IMR-90 (cell line): ENCODE results near the gene CST7.

Experiments used
- CTCF ChIP-seq: conservative IDR thresholded peaks from 2 replicates; pipeline ENCODE4 v1.5.1; 2012; ENCODE audit warnings: mild to moderate bottlenecking, low read depth, low read length, improper control_type of control experiment
- FOS ChIP-seq: fragments of 150-350 bp; IDR thresholded peaks from 2 replicates; pipeline ENCODE4 v1.6.1; 2016; ENCODE audit warnings: low read depth, low read length
- MAFK ChIP-seq: IDR thresholded peaks from 2 replicates; pipeline ENCODE4 v1.6.1; 2012; ENCODE audit warnings: low read depth, low read length, improper control_type of control experiment
- MXI1 ChIP-seq: IDR thresholded peaks from 2 replicates; pipeline ENCODE4 v1.6.1; 2012; ENCODE audit warnings: low read depth, mild to moderate bottlenecking, low read length, moderate library complexity, borderline replicate concordance
- POLR2A ChIP-seq: IDR thresholded peaks from 2 replicates; pipeline ENCODE4 v1.6.1; 2012; ENCODE audit warnings: mild to moderate bottlenecking, low read depth, low read length
- RAD21 ChIP-seq: IDR thresholded peaks from 2 replicates; pipeline ENCODE4 v1.6.1; 2012; ENCODE audit warnings: low read length, improper control_type of control experiment
- RCOR1 ChIP-seq: IDR thresholded peaks from 2 replicates; pipeline ENCODE4 v1.6.1; 2012; ENCODE audit warnings: mild to moderate bottlenecking, low read length, improper control_type of control experiment; ENCODE audit not compliant: insufficient replicate concordance
- SMC3 ChIP-seq: fragments of 150-350 bp; IDR thresholded peaks from 2 replicates; pipeline ENCODE4 v1.6.1; 2016; ENCODE audit warnings: low read depth, mild to moderate bottlenecking, antibody characterized with exemption, low read length, moderate library complexity
- USF2 ChIP-seq: fragments of 150-350 bp; IDR thresholded peaks from 2 replicates; pipeline ENCODE4 v1.6.1; 2017; ENCODE audit warnings: mild to moderate bottlenecking, antibody characterized with exemption, low read length, low read depth

- TF ChIP-seq CTCF = no peak
- no peak for TF ChIP-seq POLR2A
- no peak for TF ChIP-seq USF2
- no peak for TF ChIP-seq MAFK
- no peak for TF ChIP-seq RAD21
- no peak for TF ChIP-seq RCOR1
- no peak for TF ChIP-seq FOS
- no peak for TF ChIP-seq SMC3
- TF ChIP-seq MXI1 = no peak
Observed at GRCh38 chr20:24942679-24943078, 6.4 kb upstream of the CST7 start.
